Loucy (cell line): ENCODE results near the gene PIAS1.

Experiments
- CTCF ChIP-seq: fragments of 200-600 bp; sonication (generic); conservative IDR thresholded peaks from 2 replicates; pipeline ENCODE4 v1.5.1; 2014; ENCODE audit warnings: mild to moderate bottlenecking, antibody characterized with exemption, low read length
- EZH2phosphoT487 ChIP-seq: fragments of 200-600 bp; IDR thresholded peaks from 2 replicates; pipeline ENCODE4 v1.6.1; 2018; ENCODE audit warnings: antibody characterized with exemption, mild to moderate bottlenecking, moderate library complexity, borderline replicate concordance

- TF ChIP-seq CTCF (no peak), EZH2phosphoT487 (no peak)
These were observed 122.5 kb downstream of the PIAS1 start for GRCh38 chr15:68176601-68177000.
